Inflammatory macrophage (primary cell): ENCODE data around the gene CEPT1.
A peak's percentile ranks its signal among the peaks of the same experiment; 100 is the strongest.

Source experiments
- DNase-seq, 2 donors: peaks; one replicate each; pipeline ENCODE4 v3.0.0-alpha.2; 2020 to 2022

The CEPT1 gene

DNA sequence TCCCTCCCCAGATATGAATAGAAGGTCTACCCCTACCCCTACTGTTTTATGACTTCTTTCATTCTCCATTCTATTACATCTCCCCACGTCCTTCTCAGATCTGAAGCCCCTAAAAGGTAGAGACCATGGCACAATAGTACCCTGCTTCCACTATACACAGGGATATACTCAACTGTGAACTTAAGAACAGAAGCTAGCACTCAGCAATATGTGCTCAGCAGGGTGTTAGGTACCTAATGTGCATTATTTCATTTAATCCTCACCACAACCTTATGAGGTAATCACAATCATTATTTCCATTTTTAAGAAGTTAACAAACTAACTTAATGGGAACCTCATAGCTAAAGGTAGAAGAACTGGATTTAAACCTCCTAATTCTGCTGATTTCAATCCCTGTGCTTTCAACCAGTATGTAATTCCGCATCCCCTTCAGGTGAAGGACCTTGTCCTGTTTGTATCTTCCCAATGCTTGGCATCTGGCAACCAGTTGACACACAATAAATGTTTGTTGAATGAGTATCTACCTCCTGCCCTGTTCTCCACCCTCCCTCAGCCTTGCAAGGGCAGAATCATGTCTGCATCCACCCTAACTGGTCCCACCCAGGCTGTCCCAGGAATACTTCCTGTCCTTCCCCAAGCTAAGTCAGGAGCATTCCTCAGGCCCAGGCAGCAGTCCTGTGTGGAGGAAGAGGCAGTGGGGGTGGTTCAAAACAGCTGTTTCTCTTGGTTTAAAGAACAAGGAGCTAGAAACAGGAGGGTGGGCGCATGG lies 53.9 kb downstream of the CEPT1 start:
- no peak for DNase-seq

DNA sequence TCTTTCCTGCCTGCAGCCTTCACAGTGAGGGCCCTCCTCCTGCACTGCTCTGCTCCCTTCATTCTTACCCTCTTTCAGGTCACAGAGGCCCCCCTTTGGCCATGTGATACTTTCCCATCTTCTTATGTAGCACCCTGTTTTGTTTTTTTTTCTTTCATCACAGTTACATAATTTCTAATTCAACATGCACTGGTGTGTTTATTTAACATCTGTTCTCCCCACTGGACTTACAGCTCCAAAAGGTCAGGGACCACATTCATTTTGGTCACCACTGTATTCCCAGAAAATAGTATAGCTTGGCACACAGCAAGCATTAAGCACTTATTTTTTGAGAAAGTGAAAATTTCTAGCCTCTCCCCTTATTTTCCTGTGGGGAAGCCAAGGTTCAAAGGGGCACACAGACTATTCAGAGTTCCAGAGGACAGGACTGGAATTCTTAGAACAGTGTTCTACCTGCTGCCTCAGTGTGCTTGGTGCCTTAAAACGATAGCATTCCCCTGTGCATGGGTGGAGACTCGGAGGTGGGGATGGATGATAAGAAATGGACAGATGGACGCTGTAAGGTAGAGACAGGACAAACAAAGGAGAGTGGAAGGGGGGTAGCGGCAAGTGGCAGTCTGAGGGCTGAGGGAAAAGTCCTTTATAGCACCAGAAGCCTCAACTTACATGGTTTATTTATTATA lies 55.1 kb downstream of the CEPT1 start:
- no peak for DNase-seq

DNA sequence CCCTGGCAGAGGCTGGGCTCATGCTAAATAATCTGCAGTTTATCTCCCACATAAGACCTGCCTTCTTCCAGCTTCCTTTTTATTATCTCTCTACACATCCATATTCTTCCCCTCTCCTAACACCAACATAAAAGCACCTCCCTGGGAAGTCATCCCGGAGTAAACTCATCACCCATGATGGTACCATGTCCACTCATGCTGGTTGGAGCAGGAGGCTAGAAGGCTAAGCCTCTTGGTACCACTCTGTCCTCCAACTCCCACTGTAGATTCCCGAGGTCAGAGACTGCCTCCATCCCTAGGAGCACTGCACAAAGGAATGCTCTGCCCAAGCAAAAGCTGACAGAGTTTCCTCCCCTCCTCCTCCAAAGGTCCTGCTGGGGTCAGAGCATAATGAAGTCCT lies 56.2 kb downstream of the CEPT1 start:
- no peak for DNase-seq

DNA sequence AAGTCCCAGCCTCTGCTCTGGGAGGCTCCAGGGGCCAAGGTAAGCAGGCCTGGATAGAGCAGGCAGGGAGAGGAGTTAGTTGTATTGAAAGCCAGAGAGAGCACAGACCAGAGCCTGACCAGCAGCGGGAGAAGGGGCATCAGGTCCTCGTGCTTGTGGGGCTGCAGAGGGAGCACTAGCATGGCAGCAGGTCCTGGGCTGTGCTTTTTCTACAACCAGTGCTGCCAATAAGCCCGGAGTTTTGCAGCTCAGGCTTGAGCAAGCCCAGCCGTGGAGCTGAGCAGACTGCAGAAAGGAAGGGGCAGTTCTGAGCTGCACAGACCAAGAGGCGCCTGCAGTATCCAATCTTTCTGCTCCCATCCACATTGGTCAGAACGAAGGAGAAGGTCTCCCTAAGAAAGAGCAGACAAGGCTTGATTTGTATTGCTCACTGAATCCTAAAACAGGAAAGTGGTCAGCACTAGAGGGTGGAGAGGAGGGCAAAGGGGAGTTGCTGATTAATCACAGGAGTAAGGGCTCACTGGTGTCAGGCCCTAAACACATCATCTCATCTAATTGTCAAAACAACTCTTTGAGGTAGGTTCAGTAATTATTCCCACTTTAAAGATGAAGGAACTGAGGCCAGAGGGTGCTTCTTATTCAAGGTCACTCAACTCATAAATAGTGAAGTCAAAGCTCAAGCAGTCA lies 57.7 kb downstream of the CEPT1 start:
- peak; percentile 48 to 71 for DNase-seq

DNA sequence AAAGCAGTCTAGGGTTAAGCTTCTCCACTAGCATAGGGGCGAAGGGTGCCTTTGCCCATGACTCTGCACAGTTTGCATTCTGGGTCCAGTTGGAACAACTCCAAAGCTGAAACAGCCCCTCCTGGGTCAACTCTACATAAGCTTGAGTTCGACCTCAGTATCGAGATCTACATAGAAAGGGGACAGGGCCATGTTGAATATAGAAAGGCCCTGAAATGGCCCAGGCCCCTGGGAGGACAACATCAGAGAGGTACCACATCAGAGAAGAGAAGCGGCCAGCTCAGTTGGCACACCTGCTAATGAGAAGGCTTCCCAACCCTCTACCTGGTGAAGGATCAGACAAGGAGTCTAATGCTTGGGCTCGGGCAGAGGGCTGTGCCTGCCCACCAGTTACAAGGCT lies 58.8 kb downstream of the CEPT1 start:
- DNase-seq: no peak

DNA sequence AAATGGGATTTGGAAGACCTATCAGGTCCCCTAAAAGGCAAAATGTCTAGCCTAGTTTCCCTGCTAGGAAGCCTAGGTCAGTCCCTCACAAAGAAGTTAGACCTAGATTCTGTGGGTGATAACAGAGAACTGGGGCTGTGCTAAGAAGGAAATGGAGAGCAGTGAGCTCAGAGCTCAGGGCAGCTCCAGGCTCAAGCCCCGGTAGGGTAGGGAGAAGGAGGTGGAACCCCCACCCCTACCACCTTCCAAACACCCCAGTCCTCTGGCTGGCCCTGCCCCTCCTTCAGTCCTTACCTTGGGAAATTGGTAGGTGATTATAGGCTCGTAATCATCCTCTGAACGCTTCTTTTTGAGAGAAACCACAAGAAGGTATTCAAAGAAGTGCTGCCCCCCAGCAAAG lies 59.3 kb downstream of the CEPT1 start:
- peak in 1 of 2 donors; percentile 43 for DNase-seq

DNA sequence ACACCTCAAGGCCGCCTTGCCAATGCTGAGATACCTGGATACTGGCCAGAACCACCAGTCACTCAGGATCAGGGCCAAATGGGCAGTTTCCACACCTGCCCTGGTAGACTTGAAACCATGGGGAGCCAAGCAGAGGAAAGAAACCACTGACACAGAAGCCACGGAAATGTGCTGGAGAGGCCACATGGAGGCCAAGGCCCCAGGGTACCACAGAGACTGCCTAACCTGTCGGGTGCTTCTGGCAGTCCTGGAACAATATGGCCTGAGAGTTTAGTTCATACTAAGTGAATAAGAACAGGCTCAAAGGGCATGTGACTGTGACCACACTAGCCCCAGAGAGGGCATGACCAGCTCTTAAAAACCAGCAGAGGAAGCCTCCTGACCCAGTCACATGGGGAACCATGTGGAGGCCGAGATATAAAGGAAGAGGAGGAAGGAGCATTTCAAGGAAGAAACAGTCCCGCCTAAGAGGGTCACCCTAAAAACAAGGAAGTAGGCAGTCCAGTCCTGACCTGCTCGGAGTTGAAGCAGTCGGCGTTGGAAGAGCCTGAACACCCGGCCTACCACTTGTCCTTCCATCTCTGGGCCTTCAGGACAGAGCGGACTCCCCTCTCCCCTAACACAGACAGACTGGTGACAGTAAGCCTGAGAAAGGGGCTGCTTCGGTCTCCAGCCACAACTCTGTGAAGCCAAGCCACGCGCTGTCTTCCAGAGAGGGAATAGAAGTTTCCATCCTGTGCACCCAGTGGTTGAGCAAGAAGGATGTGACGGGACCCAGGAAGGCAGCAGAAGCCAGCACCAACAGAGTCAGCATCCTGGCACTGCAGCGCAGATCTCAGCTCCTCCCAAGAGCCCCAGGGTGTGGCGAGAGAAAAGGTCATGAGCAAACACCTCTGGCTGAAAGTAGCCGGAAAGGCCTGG lies 60.1 kb downstream of the CEPT1 start, which contains the start of gene DENND2D:
Gene DENND2D (minus strand): TSS at position 766 of the 921 bp plus-strand sequence. CDS start 187 bp downstream, at position 579.
- DNase-seq: peak; percentile 98

DNA sequence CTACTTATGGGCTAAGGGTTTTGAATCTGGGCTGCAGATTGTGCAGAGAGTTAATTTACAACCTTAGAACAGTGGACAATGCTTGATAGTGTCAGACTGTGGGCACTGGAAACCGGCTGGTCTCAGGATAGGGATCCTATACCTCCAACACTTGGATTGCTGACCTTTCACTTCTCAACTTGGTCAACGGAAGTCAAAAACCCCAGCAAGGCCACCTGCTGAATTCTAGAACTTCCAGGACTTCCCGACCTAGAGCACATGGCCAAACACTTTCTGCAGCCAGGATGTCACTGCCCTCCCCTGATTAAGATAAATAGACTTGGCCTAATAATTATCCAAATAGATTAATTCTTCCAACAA lies 60.8 kb downstream of the CEPT1 start:
- DNase-seq: no peak

DNA sequence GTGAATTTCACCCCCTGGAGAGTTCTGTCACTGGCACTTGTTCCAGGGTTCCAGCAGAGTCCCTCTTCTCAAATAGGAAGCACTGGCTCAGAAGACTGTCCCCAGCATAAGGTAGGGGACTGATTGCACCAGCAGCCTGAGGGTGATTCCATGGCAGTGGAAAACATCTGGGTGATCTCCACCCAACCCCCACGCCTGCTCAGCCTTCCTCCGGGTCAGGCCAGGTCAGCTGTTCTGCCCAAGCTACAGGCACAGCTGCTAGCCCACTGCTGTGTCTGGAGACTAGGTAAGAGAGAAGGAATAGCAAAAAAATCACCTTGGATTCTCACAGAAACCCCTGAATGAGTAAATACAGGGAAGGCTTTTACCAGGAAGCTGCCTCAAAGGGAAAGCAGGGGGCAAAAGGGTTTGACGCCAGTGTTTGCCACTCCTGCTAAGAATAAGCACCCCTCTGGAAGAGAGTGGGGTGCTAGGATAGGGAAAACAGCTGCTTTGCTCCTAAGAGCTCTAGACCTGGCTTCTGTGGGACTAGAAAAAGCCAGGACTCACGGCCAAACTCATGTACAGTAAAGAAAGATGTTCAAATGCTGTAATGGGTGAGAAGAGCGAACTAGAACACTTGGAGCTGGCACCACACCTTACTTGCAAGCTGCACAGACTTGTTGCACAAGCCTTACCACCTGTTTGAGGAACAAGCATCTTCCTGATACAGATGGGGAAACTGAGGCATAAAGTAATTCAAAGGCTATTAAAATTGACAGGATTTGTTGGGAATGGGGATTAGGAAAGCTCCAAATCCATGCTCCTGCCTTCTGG lies 61.5 kb downstream of the CEPT1 start:
- DNase-seq: peak; percentile 36 to 53

DNA sequence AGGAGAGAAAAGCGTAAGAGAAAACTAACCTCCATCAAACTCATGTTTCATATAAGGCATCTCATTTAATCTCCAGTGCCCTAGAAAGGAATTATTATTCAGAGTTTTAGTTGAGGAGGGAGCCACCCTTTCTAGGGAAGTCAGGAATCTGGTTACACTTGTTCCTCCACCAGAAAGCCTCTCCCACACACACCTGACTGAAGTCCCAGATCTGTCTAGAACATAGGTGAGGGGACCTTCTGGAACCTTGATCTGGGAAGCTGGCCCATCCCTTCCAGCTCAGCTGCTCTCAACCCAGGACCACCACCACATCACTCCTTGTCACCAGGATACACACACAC lies 62.3 kb downstream of the CEPT1 start:
- no peak for DNase-seq

DNA sequence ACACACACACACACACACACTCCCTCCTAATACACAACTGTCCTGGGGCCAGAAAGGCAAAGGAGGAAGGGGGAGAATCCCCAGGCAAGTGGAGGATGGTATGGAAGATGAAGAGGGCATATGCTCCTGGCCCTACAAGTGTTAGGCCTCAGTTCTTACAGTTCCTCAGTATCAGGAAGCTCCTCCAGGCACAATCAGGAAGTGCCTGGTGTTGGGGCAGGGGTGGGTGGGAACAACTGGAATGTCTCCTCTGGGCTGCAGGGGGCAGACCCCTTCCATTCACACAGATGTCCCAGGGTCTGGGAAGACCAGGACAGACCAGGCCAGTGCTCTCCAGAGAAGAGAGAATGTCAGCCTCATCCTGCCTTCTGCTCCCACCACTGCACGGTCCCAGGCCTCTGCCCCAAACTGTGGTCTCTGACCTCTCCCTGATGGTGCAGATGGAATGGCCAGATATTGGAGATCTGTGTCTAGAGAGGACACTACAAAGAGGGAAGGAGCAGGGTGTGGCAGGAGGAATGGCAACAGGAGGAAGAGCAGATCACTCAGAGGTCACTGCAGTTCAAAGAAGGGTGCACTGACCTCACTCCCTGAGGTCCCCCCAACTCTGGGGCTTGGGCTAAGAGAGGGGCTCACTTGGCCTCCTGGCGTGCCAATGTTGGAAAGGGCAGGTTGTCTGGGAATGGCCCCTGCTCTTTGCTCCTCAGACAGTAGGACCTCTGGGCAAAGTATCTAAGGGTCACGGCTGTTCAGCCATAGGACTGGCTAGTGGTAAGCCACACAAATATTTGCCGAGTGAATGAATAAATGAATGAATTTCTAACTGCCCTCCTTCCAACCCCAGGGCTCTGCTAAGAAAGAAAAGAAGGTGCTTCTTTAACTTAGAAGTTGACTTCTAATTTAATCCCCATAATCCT lies 62.9 kb downstream of the CEPT1 start:
- DNase-seq: peak in 1 of 2 donors; percentile 62

DNA sequence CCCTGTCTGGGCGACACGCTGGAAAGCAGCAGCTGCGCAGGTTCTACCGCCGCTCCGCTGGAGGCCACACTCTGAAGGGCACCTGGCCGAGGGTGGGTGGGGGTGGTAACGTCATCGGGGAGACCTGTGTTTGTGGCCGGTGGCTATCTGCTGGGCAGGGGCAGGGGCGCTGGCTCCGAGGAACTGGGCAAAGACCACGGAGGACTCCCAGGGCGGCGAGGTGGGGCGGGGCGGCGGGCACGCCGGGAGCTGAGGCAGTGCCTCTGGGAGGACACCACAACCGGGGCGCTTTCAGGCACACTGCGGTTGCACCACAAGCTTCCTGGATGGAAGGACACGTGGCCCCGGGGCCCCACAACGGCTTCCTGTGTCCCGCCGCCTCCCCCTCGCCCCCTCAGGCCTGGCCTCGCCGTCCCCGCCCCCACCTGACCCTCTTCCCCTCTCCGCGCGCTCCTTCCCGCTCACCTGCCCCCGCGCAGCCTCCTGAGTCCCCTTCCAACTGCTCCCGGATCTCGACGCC lies 63.7 kb downstream of the CEPT1 start:
- DNase-seq: peak; percentile 87 to 93

DNA sequence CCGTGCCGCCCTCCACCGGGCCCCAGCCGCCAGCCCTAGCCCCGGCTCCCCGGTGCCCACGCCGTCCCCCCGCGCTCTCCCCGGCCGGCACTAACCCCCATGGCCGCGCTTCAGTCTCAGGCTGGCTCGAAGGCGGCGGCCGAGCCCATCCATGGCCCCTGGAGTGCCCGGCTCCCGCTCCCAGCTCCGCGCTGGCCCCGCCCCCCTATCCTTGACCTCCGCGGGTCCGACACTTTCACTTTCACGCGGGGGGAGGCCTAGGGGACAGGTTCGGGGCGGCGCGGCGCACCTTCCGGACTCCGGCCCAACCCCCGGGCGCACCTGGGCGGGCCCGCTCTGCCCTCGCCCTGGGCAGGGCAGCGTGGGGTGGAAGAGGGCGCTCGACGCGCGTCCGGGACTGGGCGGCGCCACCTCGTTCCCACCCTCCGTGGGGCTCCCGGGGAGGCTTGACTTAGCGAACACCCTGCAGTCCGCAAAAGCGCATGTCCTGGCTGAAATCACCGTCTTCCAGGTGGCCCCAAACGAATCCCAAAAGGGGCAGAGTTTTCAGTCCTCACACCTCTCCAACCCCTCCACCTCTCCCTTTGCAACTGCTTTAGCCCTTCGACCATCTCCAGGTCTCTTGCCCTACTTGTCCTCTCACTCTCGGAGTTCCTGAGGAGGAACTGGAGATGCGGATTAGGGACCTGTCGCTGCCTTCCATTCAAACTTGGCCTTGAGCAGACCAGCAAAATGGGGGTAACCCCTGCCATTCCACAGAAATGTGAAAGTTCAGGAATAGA lies 64.4 kb downstream of the CEPT1 start:
- peak in 1 of 2 donors; percentile 42 for DNase-seq

DNA sequence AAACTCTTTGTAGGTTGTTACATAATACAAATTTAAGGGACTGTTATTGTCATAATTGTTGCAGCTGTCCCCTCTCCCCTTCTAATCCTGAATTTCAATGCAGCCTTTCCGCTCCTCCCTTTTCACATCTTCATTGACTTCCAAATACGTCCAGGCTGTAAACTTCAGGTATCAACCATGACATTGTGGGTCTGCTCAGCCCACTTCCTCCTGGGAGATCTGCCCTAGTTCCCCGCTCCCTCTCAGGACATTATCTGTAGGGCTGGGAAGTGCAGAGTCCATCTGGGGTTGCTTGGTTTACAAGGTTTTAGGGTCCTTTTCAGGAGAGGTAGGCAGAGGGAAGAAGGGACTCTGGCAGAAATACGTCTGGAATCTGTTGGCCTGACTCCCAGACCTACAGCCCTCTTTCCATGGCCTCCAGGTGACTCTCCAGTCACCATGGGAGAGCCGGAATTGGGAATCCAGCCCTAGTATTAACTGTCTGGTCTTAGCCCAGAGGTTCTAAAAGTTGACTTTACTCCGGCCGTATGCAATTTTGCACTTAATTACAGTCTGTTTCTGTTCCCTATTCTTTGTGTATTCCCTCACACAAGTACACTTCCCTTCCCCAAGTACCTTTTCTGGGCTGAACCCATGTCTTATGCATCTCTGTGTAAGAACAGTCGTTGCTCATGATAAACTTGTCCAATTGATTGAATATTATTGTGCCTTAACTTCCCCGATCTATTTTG lies 65.1 kb downstream of the CEPT1 start:
- DNase-seq: peak; percentile 64 to 73

DNA sequence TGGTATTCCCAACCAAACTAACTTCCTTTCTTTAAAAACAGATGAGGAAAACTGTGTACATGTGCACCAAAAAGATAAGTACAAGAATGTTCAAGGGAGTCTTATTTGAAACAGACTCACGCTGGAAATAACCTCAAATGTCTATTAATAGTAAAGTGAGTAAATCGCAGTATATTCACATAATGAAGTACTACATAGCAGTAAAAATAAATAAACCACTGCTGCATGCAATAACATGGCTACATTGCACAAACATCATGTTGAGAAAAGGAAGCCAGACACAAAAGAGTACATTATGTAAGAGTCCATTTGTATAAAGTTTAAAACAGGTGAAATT lies 65.7 kb downstream of the CEPT1 start:
- DNase-seq: peak; percentile 73 to 93

DNA sequence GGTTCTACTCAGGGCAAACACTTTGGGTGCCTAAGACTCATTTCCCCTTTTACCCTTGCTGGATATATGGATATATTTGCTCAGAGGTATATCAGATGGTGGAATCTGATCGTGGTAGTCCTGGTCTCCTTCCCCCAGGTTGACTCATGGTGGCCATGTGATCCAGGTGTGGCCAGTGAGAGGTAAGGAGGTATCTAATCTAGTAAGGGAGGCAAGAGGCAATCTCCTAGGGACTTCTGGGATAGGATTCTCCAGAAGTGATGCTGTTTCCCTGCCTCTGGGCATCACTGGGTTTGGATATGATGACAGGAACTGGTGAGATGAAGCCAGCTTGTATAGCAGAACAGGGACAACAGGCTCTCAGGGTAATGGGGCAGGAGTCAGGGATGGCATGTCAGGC lies 68.9 kb downstream of the CEPT1 start:
- no peak for DNase-seq

DNA sequence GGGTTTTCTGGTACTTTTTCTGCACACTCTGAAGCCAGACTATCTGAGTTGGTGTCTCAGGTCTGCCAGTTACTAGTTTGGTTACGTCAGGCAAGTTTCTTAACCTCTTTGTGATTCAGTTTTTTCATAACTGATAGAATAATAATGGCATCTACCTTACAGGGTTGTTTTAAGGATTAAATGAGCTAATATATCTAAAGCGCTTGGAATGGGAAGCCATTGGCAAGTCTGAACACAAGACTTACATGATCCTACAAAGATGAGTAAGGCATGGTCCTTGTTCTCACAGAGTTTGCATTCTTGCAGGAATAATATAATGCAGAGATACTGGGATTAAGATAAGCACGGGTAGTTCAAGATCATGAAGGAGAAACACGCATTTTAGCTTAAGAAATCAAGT lies 69.6 kb downstream of the CEPT1 start:
- DNase-seq: no peak

DNA sequence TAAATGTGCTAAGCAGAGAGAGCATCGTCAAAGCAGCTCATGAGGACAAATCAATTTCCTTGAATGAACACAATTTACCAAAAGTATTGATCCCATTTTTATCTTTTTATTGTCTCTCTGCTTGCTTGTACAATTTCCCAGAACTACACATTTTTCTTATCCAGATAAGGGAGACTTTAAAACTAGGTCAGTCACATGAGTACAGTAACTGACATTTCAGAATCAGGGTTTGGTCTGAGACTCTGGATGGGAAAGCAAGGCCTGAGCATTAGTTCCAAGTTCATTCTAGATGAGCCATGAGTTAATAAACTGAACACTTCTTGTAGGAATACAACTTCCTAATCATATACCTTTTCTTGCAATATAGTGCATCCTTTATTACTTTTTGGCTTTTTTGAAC lies 71.9 kb downstream of the CEPT1 start:
- DNase-seq: no peak
